GM12874 (cell line): ENCODE results near the gene ZYG11A.

Source experiments
- TF ChIP-seq, protein P1 (sequence below): IDR thresholded peaks from 2 replicates; pipeline ENCODE4 v1.5.1; 2011; ENCODE audit warnings: low read depth, mild to moderate bottlenecking, control low read depth, low read length, moderate library complexity; ENCODE audit not compliant: insufficient read depth

The ZYG11A gene

DNA sequence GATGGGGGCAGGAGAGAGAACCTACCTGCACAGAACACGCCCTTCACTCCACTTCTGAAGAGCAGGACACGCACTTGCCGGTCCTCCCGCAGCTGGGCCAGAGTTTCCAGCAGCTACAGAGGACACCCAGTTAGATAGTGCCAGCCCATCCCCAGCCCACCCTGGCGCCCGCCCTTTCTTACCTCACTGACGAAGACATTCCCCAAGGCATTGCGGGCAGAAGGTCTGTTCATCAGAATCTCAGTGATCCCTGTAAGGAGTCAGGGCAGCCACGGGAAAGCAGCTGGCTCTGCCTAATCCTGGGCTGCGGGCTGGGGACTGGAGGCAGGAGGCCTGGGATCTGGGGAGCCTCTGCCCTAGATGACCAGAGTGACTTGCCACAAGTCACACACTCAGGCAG, 69.0 kb downstream of the ZYG11A start:
- TF ChIP-seq, protein P1, sequence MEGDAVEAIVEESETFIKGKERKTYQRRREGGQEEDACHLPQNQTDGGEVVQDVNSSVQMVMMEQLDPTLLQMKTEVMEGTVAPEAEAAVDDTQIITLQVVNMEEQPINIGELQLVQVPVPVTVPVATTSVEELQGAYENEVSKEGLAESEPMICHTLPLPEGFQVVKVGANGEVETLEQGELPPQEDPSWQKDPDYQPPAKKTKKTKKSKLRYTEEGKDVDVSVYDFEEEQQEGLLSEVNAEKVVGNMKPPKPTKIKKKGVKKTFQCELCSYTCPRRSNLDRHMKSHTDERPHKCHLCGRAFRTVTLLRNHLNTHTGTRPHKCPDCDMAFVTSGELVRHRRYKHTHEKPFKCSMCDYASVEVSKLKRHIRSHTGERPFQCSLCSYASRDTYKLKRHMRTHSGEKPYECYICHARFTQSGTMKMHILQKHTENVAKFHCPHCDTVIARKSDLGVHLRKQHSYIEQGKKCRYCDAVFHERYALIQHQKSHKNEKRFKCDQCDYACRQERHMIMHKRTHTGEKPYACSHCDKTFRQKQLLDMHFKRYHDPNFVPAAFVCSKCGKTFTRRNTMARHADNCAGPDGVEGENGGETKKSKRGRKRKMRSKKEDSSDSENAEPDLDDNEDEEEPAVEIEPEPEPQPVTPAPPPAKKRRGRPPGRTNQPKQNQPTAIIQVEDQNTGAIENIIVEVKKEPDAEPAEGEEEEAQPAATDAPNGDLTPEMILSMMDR = no peak

DNA sequence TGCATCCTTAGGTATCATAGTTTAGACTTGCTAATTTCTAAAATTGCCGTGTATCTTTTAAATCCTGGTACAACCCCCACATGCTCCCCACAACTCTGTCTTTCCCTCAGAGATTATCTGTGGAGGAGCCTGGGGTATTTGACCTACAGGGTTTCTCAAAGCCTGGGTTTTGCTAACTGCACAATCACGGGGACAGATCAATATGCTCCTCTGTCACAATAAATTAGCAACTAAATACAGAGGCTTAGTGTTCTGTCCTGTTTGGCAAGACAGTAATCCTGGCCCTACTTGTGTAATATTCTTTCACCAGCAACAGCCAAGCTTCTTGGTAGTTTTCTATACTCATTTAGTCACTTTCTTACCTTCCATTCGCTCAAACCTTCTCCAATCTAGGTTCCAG, 70.5 kb downstream of the ZYG11A start:
- TF ChIP-seq, protein P1 = no peak

DNA sequence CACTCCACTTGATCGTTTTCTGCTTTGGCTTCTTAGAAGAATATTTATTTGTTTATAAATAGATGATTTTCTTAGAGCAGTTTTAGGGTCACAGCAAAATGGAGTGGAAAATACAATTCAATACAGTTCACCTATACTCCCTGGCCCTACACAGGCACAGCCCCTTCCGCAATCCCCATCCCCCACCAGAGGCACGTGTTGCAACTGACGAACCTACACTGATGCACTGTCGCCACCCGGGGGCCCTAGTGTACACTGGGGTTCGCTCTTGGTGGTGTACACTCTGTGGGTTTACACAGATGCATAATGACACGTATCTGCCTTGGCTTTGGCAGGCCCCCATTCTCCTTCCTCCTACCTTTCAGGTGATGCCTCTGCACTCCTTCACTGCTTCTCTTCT, 71.0 kb downstream of the ZYG11A start:
- TF ChIP-seq, protein P1 = no peak

DNA sequence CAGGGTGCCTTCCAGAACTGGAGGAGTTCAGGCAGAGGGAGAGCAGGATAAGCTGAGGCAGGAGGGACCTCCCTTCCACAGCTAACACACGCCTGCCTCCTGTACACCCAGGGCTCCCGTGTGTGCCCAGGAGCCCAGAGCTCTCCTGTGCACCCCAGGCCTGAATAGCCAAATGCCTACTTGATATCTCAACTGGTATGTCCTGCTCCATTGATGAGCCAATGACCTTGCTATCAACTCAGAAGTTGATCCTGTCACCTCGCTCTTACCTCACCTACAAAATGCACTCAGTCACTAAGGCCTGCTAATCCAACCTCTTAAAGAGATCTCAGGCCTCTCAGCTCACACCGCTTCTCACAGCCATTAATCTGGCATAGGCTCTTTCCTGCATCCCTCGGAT, 71.9 kb downstream of the ZYG11A start:
- TF ChIP-seq, protein P1 = no peak

DNA sequence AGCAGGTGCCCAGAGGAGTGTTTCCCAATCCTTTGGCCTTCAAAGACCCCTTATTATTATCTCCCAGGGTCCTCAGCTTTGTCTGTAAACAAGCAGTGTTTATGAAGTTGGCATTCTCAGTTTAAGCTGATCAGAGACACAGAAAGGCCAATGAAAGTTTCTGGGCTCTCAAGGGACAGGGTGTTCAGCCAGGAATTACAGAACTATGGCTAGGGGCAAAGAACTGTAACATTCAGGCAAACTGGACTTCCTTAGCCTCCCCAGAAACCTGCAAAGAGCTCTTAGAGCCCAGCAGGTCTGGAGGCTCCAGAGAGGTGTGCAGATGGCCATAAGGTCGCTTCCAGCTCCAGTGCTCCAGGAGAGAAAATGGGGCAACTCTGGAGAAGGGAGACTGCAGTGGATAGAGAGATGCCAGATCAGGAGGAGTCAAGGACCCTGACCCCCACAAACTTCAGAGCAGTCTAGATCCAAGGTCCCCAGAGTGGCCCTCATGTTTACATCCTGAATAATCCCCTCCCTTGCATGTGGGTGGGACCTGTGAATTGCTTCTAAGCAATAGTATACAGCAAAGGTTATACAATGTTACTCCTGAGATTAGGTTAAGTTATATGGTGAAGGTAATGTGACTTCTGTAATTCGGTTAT, 72.8 kb downstream of the ZYG11A start:
- TF ChIP-seq, protein P1 = no peak

DNA sequence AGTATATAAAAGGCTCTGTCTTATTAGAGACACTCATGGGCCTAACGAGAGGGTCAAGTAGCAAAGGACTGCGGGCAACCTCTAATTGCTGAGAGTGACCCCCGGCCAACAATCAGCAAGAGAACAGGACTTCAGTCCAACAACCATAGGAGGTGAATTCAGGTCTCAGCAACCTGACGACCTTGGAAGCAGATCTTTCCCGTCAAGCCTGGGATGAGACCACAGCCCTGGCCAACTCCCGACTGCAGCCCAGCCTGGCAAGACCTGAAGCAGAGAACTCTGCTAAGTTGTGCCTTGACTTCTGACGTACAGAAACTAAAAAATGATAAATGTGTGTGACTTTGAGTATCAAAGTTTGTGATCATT, 73.3 kb downstream of the ZYG11A start:
- TF ChIP-seq, protein P1 = no peak

DNA sequence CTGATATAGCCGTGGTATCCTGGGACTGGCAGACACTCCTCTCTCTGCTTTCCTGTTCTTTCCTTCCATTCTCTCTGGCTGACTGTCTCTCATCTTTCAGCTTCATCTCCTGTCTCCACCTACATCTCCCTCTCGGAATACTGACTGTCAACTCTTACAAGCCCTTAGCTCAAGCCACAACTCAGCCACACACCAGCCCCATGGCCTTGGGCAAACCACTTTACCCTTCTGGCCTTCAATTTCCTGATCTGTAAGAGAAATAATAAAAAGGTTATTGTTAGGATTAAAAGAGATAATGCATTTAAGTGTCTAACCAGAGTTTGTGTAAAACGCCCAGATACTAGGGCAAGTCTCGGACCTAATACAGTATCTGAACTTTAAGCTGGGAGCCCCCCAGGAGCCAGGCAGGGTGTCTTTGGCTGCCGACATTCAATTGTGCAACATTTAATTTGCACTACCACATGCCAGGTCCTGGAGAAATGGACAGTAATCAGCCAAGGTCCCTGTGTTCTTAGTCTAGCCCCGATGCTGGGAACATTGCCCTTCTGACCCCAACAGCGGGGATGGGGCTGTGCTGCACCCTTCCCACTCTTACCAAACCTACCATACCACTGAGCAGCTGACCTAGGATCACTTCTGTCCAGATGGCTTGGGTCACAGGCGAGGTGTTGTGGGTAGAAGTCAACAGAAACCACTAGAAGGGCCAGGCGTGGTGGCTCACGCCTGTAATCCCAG, 73.8 kb downstream of the ZYG11A start:
- TF ChIP-seq, protein P1 = no peak
